CD4-positive, alpha-beta T cell treated with Interleukin-12 subunit alpha and Interleukin-12 subunit beta, for 1 hour (primary cell): ENCODE data around the gene CCR5AS.
A peak's percentile ranks its signal among the peaks of the same experiment; 100 is the strongest.

ENCODE experiments used
- DNase-seq: peaks from one replicate; pipeline ENCODE4 v3.0.0-alpha.2; 2020

Gene CCR5AS

GRCh38 chr3:46375218-46375617 is 31.6 kb downstream of the CCR5AS start:
- DNase-seq, result no peak

GRCh38 chr3:46374755-46375154 is 32.1 kb downstream of the CCR5AS start:
- DNase-seq, result no peak

GRCh38 chr3:46372492-46373359 is 34.1 kb downstream of the CCR5AS start:
- peak; percentile 56 for DNase-seq

GRCh38 chr3:46371519-46372340 is 35.1 kb downstream of the CCR5AS start:
- no peak for DNase-seq

- DNase-seq, result peak; percentile 59
Observed at GRCh38 chr3:46370839-46371518, 35.9 kb downstream of the CCR5AS start, which contains the start of gene CCR5. TSS of gene CCR5 (plus strand) at chr3:46370946. CDS start at chr3:46372903, 1,957 bp downstream.

- no peak for DNase-seq
Observed at GRCh38 chr3:46369675-46370132, 37.2 kb downstream of the CCR5AS start.

GRCh38 chr3:46369151-46369550 is 37.7 kb downstream of the CCR5AS start:
- DNase-seq, result no peak

GRCh38 chr3:46368569-46368968 is 38.3 kb downstream of the CCR5AS start:
- peak; percentile 83 for DNase-seq

- no peak for DNase-seq
Observed at GRCh38 chr3:46367811-46368210, 39.1 kb downstream of the CCR5AS start.

- DNase-seq, result no peak
Observed at GRCh38 chr3:46365737-46366524, 40.9 kb downstream of the CCR5AS start.

GRCh38 chr3:46365041-46365440 is 41.8 kb downstream of the CCR5AS start:
- no peak for DNase-seq

- no peak for DNase-seq
Observed at GRCh38 chr3:46361408-46362283, 45.2 kb downstream of the CCR5AS start.

- no peak for DNase-seq
Observed at GRCh38 chr3:46360907-46361306, 46.0 kb downstream of the CCR5AS start.

- DNase-seq, result no peak
Observed at GRCh38 chr3:46359733-46360493, 47.0 kb downstream of the CCR5AS start.

- no peak for DNase-seq
Observed at GRCh38 chr3:46358466-46358865, 48.4 kb downstream of the CCR5AS start.

GRCh38 chr3:46356909-46357308 is 50.0 kb downstream of the CCR5AS start:
- DNase-seq, result no peak

- DNase-seq, result no peak
Observed at GRCh38 chr3:46356276-46356675, 50.6 kb downstream of the CCR5AS start.

GRCh38 chr3:46354984-46355383 is 51.9 kb downstream of the CCR5AS start:
- DNase-seq, result no peak

GRCh38 chr3:46354478-46354877 is 52.4 kb downstream of the CCR5AS start:
- no peak for DNase-seq

- DNase-seq, result no peak
Observed at GRCh38 chr3:46353647-46354410, 53.0 kb downstream of the CCR5AS start, which contains the start of gene CCR2. TSS of gene CCR2 (plus strand) at chr3:46354111. CDS start at chr3:46357528, 3,417 bp downstream.
